HEK293 (cell line): ENCODE data around the gene EXT2.

Experiments
- CTCF ChIA-PET: fragments of 350-600 bp; formaldehyde crosslinking; extraction: SDS; loops from one replicate; lab custom pipeline; 2021; ENCODE audit warnings: antibody characterized with exemption; lab: Yijun Ruan, JAX
- POLR2A ChIA-PET: fragments of 300-600 bp; formaldehyde crosslinking; extraction: SDS; loops from one replicate; lab custom pipeline; 2020; ENCODE audit warnings: antibody characterized with exemption, inconsistent platforms; lab: Yijun Ruan, JAX
- H3K27ac ChIP-seq: fragments of 200-500 bp; sonication (Bioruptor generic); 2 replicates; pipeline ENCODE4 v1.5.1; 2014; ENCODE audit warnings: low read depth, low read length, control low read depth, inconsistent platforms; ENCODE audit errors: extremely low read depth
- H3K36me3 ChIP-seq, 2 experiments: fragments of 200-500 bp in 1 of 2; sonication (Bioruptor generic) in 1 of 2; 1 replicate in 1 of 2; 2 replicates in 1 of 2; pipeline ENCODE4 v1.5.1; 2014 to 2017; ENCODE audit warnings: inconsistent platforms in 2 of 2, low read length in 2 of 2; ENCODE audit not compliant: control insufficient read depth in 2 of 2, insufficient read depth in 1 of 2
- H3K4me1 ChIP-seq: fragments of 200-500 bp; sonication (Bioruptor generic); 2 replicates; pipeline ENCODE4 v1.5.1; 2014; ENCODE audit warnings: mild to moderate bottlenecking, low read length, inconsistent platforms; ENCODE audit not compliant: control insufficient read depth, insufficient read depth
- H3K4me3 ChIP-seq: 2 replicates; pipeline ENCODE4 v1.5.1; 2011; ENCODE audit warnings: low read depth, mild to moderate bottlenecking, control low read depth, low read length, moderate library complexity
- H3K9me3 ChIP-seq: fragments of 200-500 bp; sonication (Bioruptor generic); 2 replicates; pipeline ENCODE4 v1.5.1; 2014; ENCODE audit warnings: low read depth, low read length, inconsistent platforms; ENCODE audit not compliant: control insufficient read depth, insufficient read depth
- EGR2 ChIP-seq: fragments of 450-650 bp; formaldehyde crosslinking; IDR thresholded peaks from 2 replicates; pipeline ENCODE4 v1.5.1; 2016; ENCODE audit warnings: low read depth, missing biosample characterization, missing genetic modification characterization
- ELK4 ChIP-seq: IDR thresholded peaks from 2 replicates; pipeline ENCODE4 v1.6.1; 2011; ENCODE audit warnings: mild to moderate bottlenecking, low read depth, low read length, borderline replicate concordance
- KLF16 ChIP-seq: fragments of 450-650 bp; formaldehyde crosslinking; IDR thresholded peaks from 2 replicates; pipeline ENCODE4 v1.5.1; 2017; ENCODE audit warnings: missing biosample characterization, missing genetic modification characterization
- KLF7 ChIP-seq: fragments of 450-650 bp; formaldehyde crosslinking; IDR thresholded peaks from 2 replicates; pipeline ENCODE4 v1.5.1; 2016; ENCODE audit warnings: missing biosample characterization, missing genetic modification characterization, borderline replicate concordance
- RBAK ChIP-seq: fragments of 450-650 bp; formaldehyde crosslinking; IDR thresholded peaks from 2 replicates; pipeline ENCODE4 v1.5.1; 2016; ENCODE audit warnings: missing biosample characterization, missing genetic modification characterization
- REPIN1 ChIP-seq: fragments of 450-650 bp; formaldehyde crosslinking; IDR thresholded peaks from 2 replicates; pipeline ENCODE4 v1.5.1; 2017; ENCODE audit warnings: missing biosample characterization, missing genetic modification characterization, low read depth
- TSHZ1 ChIP-seq: fragments of 450-650 bp; formaldehyde crosslinking; IDR thresholded peaks from 2 replicates; pipeline ENCODE4 v1.5.1; 2016; ENCODE audit warnings: missing biosample characterization, missing genetic modification characterization, borderline replicate concordance
- ZIC2 ChIP-seq: fragments of 450-650 bp; formaldehyde crosslinking; IDR thresholded peaks from 2 replicates; pipeline ENCODE4 v1.5.1; 2016; ENCODE audit warnings: missing biosample characterization, missing genetic modification characterization
- ZNF112 ChIP-seq: fragments of 450-650 bp; formaldehyde crosslinking; IDR thresholded peaks from 2 replicates; pipeline ENCODE4 v1.5.0; 2017; ENCODE audit warnings: missing biosample characterization, missing genetic modification characterization
- ZNF132 ChIP-seq: fragments of 450-650 bp; formaldehyde crosslinking; IDR thresholded peaks from 2 replicates; pipeline ENCODE4 v1.5.1; 2017; ENCODE audit warnings: missing biosample characterization, missing genetic modification characterization, borderline replicate concordance
- ZNF19 ChIP-seq: fragments of 450-650 bp; formaldehyde crosslinking; IDR thresholded peaks from 2 replicates; pipeline ENCODE4; 2016; ENCODE audit warnings: missing biosample characterization, missing genetic modification characterization, low read depth
- ZNF214 ChIP-seq: fragments of 450-650 bp; formaldehyde crosslinking; IDR thresholded peaks from 2 replicates; pipeline ENCODE4 v1.5.1; 2017; ENCODE audit warnings: missing biosample characterization, mild to moderate bottlenecking, missing genetic modification characterization, borderline replicate concordance
- ZNF221 ChIP-seq: fragments of 450-650 bp; formaldehyde crosslinking; IDR thresholded peaks from 2 replicates; pipeline ENCODE4 v1.5.1; 2017; ENCODE audit warnings: missing biosample characterization, missing genetic modification characterization, borderline replicate concordance
- ZNF223 ChIP-seq: fragments of 450-650 bp; formaldehyde crosslinking; IDR thresholded peaks from 2 replicates; pipeline ENCODE4 v1.5.1; 2016; ENCODE audit warnings: missing biosample characterization, missing genetic modification characterization
- ZNF391 ChIP-seq: fragments of 450-650 bp; formaldehyde crosslinking; IDR thresholded peaks from 2 replicates; pipeline ENCODE4 v1.5.1; 2016; ENCODE audit warnings: low read depth, missing biosample characterization, missing genetic modification characterization, borderline replicate concordance
- ZNF404 ChIP-seq: fragments of 450-650 bp; formaldehyde crosslinking; IDR thresholded peaks from 2 replicates; pipeline ENCODE4 v1.5.1; 2017; ENCODE audit warnings: missing biosample characterization, missing genetic modification characterization
- ZNF426 ChIP-seq: fragments of 450-650 bp; formaldehyde crosslinking; IDR thresholded peaks from 2 replicates; pipeline ENCODE4 v1.5.1; 2017; ENCODE audit warnings: missing biosample characterization, missing genetic modification characterization, mild to moderate bottlenecking, inconsistent platforms, moderate library complexity
- ZNF449 ChIP-seq: fragments of 450-650 bp; formaldehyde crosslinking; IDR thresholded peaks from 2 replicates; pipeline ENCODE4 v1.5.1; 2017; ENCODE audit warnings: missing biosample characterization, mild to moderate bottlenecking, missing genetic modification characterization, moderate library complexity
- ZNF501 ChIP-seq: fragments of 450-650 bp; formaldehyde crosslinking; IDR thresholded peaks from 2 replicates; pipeline ENCODE4 v1.5.1; 2016; ENCODE audit warnings: missing biosample characterization, missing genetic modification characterization
- ZNF513 ChIP-seq: fragments of 450-650 bp; IDR thresholded peaks from 2 replicates; pipeline ENCODE4 v1.5.1; 2018; ENCODE audit warnings: missing biosample characterization, missing genetic modification characterization
- ZNF529 ChIP-seq: fragments of 450-650 bp; formaldehyde crosslinking; IDR thresholded peaks from 2 replicates; pipeline ENCODE4 v1.5.1; 2017; ENCODE audit warnings: missing genetic modification characterization, missing biosample characterization; ENCODE audit not compliant: insufficient replicate concordance
- ZNF530 ChIP-seq: fragments of 450-650 bp; formaldehyde crosslinking; IDR thresholded peaks from 2 replicates; pipeline ENCODE4 v1.5.1; 2016; ENCODE audit warnings: low read depth, missing biosample characterization, missing genetic modification characterization
- ZNF626 ChIP-seq: fragments of 450-650 bp; sonication (Bioruptor Pico); formaldehyde crosslinking; IDR thresholded peaks from 2 replicates; pipeline ENCODE4 v1.5.1; 2018; ENCODE audit warnings: missing biosample characterization, missing genetic modification characterization, inconsistent platforms
- ZNF645 ChIP-seq: fragments of 450-650 bp; formaldehyde crosslinking; IDR thresholded peaks from 2 replicates; pipeline ENCODE4; 2016; ENCODE audit warnings: missing biosample characterization, missing genetic modification characterization
- ZNF658 ChIP-seq: fragments of 450-650 bp; formaldehyde crosslinking; IDR thresholded peaks from 2 replicates; pipeline ENCODE4; 2016; ENCODE audit warnings: missing biosample characterization, missing genetic modification characterization
- ZNF660 ChIP-seq: fragments of 450-650 bp; IDR thresholded peaks from 2 replicates; pipeline ENCODE4 v1.5.1; 2018; ENCODE audit warnings: missing biosample characterization, mild to moderate bottlenecking, missing genetic modification characterization
- ZNF776 ChIP-seq: fragments of 450-650 bp; formaldehyde crosslinking; IDR thresholded peaks from 2 replicates; pipeline ENCODE4 v1.5.0; 2017; ENCODE audit warnings: missing biosample characterization, missing genetic modification characterization, borderline replicate concordance
- ZNF791 ChIP-seq: fragments of 450-650 bp; formaldehyde crosslinking; IDR thresholded peaks from 2 replicates; pipeline ENCODE4 v1.5.1; 2016; ENCODE audit warnings: missing biosample characterization, missing genetic modification characterization
- ZSCAN16 ChIP-seq: fragments of 450-650 bp; formaldehyde crosslinking; IDR thresholded peaks from 2 replicates; pipeline ENCODE4 v1.5.1; 2016; ENCODE audit warnings: missing biosample characterization, missing genetic modification characterization

The EXT2 gene

GRCh38 chr11:44282620-44283019 is 187.1 kb downstream of the EXT2 start:
- Histone ChIP-seq H3K9me3 (no peaks in the 10 kb centered on the region), H3K4me3 (no peak overlapping the region), H3K36me3 (no peaks in the 10 kb centered on the region), H3K4me1 (no peaks in the 10 kb centered on the region), H3K27ac (no peak overlapping the region)
- TF ChIP-seq ZSCAN16 (tag by site-specific recombination): no peak
- no peak for TF ChIP-seq ZNF19 (tag by site-specific recombination)
- no peak for TF ChIP-seq RBAK (tag by site-specific recombination)
- TF ChIP-seq KLF7: no peak
- no peak for TF ChIP-seq ZNF426
- no peak for TF ChIP-seq REPIN1 (tag by site-specific recombination)
- TF ChIP-seq ZNF132 (tag by site-specific recombination): no peak
- no peak for TF ChIP-seq ZNF530
- no peak for TF ChIP-seq ZNF529
- no peak for TF ChIP-seq ELK4
- TF ChIP-seq ZNF501 (tag by site-specific recombination): no peak
- TF ChIP-seq ZNF513: no peak
- TF ChIP-seq ZNF626 (tag by site-specific recombination): no peak
- POLR2A ChIA-PET: no interaction called here
- CTCF ChIA-PET: interaction anchor here (1.0 kb wide), 1 partner anchor 334 kb away, joined by 3 read pairs; no protein-coding TSS in a partner anchor

GRCh38 chr11:44285756-44286155 is 190.3 kb downstream of the EXT2 start:
- ChIA-PET CTCF (interaction anchor here (0.6 to 3.7 kb wide), 39 partner anchors 9 to 1209 kb away, joined by 3 to 29 read pairs (median 4); no protein-coding TSS in a partner anchor), POLR2A (no interaction called here)
- Histone ChIP-seq H3K27ac (no peak overlapping the region), H3K4me1 (no peaks in the 10 kb centered on the region), H3K4me3 (no peak overlapping the region), H3K9me3 (no peaks in the 10 kb centered on the region), H3K36me3 (no peaks in the 10 kb centered on the region)
- TF ChIP-seq KLF16 (tag by site-specific recombination): no peak
- no peak for TF ChIP-seq ZNF645 (tag by site-specific recombination)
- no peak for TF ChIP-seq ZNF791 (tag by site-specific recombination)
- no peak for TF ChIP-seq ZNF112
- no peak for TF ChIP-seq ZNF776
- no peak for TF ChIP-seq ZNF449 (tag by site-specific recombination)
- no peak for TF ChIP-seq ZNF221
- no peak for TF ChIP-seq ZIC2 (tag by site-specific recombination)
- no peak for TF ChIP-seq ZNF660 (tag by site-specific recombination)
- TF ChIP-seq TSHZ1: no peak
- TF ChIP-seq ZNF214: no peak
- TF ChIP-seq ZNF404: no peak
- TF ChIP-seq ZNF223 (tag by site-specific recombination): no peak
- no peak for TF ChIP-seq ZNF391 (tag by site-specific recombination)
- TF ChIP-seq ZNF658 (tag by site-specific recombination): no peak
- TF ChIP-seq EGR2: no peak
